Omental fat pad (tissue), 4 donors: Measurements from ENCODE around the gene CEP68. TPM values are rescaled to one million over a fixed set of nuclear protein-coding genes. Genes with fewer than 3 reads are reported as not detected.
"Not testable (repeated sequence)": the region's sequence is repeated elsewhere in the genome, so short reads cannot be mapped to it uniquely, and the experiment has no call there.

Experiments
- ATAC-seq: fragments of 150-250 bp; one replicate; pipeline ENCODE4 v1.9.1; 2016; ENCODE audit warnings: mild to moderate bottlenecking, moderate library complexity; ENCODE audit not compliant: low FRiP score
- DNase-seq: peaks from one replicate; pipeline ENCODE4 v3.0.0-alpha.2; 2019; ENCODE audit warnings: low spot score
- total RNA-seq, 4 donors: library from RNA; depleted of rRNA; stranded (reverse); fragments of >200 nt; gene quantifications; one replicate each; pipeline ENCODE4 v1.1.0, GENCODE V29; 2016
- TF ChIP-seq, protein P1 (sequence below), 3 donors: fragments of 450-650 bp; IDR thresholded peaks; one replicate each; pipeline ENCODE4 v1.5.1; 2016 to 2017; ENCODE audit warnings: antibody characterized with exemption in 3 of 3, mild to moderate bottlenecking in 3 of 3, moderate library complexity in 2 of 3

CEP68 gene
- total RNA-seq, 4 donors from 2014 or later, result 9.7 to 67.3 (median 21.3) TPM

DNA sequence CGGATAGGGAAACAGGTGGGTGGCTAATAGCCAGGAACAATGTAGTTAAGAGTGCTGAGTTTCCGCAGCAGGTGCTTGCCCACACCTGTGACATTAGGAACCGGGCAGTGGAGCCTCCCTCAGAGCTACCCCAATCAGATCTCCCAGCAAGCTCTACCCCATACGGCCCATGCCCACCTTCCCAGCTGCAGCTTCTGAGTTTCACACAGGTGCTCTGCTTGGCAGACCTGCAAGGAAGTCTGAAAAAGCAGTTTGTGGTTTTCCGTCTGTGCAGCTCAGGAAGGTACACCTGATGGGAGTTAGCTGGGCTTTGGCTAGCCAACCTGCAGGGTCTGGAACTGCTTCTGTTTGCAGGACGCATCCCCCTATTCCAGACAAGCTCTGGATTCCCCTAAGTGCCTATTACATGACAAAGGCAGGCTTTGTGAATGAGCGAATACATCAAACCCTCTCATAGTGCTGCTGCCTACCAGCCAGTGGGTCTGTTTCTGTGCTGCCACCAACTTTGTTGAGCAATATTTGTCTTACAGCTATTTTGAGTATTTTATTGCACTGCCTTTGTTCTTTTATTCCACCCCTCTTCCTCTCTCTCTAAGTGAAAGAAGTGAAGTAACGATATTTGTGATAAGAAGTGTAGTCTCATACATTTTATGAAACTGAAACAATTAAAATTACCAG is 24.7 kb upstream of the CEP68 start:
- ATAC-seq (peak; percentile 28), DNase-seq (no peak)
- TF ChIP-seq, protein P1, sequence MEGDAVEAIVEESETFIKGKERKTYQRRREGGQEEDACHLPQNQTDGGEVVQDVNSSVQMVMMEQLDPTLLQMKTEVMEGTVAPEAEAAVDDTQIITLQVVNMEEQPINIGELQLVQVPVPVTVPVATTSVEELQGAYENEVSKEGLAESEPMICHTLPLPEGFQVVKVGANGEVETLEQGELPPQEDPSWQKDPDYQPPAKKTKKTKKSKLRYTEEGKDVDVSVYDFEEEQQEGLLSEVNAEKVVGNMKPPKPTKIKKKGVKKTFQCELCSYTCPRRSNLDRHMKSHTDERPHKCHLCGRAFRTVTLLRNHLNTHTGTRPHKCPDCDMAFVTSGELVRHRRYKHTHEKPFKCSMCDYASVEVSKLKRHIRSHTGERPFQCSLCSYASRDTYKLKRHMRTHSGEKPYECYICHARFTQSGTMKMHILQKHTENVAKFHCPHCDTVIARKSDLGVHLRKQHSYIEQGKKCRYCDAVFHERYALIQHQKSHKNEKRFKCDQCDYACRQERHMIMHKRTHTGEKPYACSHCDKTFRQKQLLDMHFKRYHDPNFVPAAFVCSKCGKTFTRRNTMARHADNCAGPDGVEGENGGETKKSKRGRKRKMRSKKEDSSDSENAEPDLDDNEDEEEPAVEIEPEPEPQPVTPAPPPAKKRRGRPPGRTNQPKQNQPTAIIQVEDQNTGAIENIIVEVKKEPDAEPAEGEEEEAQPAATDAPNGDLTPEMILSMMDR (IDR thresholded peaks at IDR 0.05), result no peak

DNA sequence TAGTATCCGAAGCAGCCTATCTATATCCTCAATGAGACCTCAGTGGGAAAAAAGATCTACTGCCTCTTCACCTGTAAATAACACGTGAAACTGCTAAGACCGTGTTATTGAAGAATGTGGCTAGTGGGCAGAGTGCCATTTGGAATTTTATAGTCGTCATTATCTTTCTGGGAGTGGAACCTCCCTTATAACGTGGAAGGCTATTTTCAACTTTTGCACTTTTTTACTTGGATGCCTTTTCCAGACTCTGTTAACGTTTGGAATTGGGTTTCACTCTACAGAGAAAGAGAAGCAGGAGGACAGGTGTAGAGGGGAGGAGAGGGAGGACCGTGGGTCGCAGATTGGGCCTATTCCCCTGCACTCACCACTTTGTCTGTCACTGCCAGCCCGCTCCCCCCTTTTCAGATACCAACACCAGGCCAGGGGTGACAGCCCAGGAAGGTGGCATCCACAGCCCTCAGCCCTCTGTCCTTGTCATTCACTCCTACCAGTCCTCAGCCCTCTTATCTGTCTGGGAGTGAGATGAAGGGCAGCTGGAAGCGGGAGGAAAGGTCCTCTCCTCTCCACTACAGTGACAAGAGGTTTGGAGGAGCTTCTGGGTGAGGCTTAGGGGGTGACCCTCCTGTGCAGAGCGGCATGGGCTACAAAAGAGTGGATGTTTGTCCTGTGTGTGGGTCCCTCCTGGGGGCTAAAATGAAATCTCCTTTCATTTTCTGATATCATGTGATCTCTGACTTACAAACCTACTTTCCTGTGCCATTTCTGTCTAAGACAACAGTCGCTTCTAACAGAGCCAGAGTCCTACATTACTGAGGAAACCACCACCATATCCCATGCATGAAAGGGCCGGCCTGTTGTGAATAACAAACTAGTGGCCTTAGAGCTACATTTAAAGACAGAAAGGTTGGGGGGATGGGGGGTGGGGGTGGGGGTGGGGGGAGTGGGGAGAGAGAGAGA is 23.9 kb upstream of the CEP68 start:
- TF ChIP-seq, protein P1 (IDR thresholded peaks at IDR 0.05), result no peak
- DNase-seq (no peak), ATAC-seq (peak; percentile 28)

DNA sequence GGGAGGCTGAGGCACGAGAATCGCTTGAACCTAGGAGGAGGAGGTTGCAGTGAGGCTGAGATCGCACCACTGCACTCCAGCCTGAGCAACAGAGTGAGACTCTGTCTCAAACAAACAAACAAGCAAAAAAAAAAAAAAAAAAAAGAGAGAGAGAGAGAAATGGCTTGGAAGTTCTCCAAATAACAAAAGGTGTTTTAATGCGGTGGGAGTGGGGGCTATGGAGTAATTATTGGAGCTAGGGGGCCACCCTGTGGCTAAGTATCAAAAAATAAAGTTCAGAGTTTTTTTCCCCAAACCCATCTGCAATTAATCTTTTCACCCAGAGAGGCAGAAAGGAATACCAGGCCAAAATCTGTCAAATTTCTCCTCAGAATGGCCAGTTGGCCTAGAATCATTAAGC is 23.0 kb upstream of the CEP68 start:
- TF ChIP-seq, protein P1 (IDR thresholded peaks at IDR 0.05), result no peak
- DNase-seq (no peak), ATAC-seq (no peak)

DNA sequence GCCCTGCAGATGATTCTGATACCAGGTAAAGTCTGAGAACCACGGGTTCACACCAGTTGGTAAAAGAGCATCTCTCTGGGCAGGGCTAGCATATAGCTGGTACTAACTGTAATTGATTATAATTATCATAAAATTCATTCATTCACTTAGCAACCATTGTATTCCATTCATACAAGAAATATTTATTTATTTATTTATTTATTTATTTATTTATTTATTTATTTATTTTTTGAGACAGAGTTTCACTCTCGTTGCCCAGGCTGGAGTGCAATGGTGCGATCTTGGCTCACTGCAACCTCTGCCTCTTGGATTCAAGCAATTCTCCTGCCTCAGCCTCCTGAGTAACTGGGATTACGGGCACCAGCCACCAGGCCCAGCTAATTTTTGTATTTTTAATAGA is 22.5 kb upstream of the CEP68 start:
- not testable (repeated sequence) for DNase-seq, ATAC-seq

DNA sequence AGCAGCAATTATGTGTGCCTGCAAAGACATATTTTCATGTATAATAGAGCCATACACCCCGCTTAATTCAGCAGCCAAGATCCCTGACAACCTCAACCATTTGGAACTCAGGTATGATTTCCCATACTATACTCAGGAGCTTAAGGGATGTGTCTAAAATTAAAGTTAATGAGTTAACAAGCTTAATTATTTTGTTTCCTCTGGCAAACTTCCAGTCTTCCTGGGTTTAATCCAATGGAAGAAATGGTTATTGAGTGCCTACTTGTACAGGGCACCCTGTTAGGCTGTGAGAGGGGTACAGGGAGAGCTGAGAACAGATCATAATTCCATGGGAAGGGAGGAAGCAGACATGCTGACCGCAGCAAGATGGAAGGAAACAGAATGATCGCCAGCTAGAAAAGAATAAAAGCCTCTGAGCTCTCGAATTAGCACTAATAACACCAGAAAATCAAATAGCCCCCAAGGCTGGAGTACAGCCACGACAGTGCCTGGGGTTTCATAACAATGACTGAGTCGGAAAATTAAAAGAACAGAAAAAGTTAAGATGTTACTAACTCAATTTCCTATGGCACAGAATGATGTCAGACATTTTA is 20.8 kb upstream of the CEP68 start:
- DNase-seq (no peak), ATAC-seq (no peak)
- TF ChIP-seq, protein P1 (IDR thresholded peaks at IDR 0.05), result no peak

DNA sequence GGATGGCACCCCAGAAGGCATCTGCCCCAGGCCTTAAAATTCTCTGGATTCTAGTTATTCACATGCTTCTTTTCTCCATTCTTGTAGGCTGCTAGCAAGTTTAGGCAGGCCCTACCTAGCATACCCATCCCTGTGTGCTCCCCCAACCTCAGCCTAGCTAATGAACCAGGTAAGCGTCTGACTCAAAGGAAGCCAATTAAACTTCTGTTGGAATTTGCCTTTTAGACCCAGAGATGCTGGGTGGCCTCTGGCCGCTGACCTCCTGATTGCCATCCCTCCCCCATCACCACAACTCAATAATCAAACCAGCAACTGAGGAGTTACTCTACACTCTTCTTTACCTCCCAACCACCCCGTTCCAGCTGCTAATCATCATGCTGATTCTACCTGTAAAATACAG is 19.0 kb upstream of the CEP68 start:
- no peak for DNase-seq
- no peak for ATAC-seq
- TF ChIP-seq, protein P1 (IDR thresholded peaks at IDR 0.05), result no peak

DNA sequence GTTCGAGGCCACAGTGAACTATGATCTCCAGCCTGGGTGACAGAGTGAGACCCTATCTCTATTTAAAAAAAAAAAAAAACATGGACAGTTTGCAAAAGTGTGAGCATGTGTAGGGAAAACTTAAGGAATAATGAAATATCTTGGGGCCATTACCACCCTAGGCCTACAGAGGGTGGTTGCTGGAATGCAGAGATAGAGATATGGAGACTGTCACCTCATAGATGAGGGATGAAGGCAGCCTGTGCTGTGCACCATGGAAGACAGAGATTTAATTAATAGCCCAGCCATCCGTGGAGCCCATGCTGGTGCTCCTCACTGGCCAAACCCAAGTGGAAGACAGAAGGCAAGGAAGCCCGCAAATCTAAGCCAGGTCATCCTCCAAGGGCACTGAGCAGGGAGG is 16.6 kb upstream of the CEP68 start:
- ATAC-seq (no peak), DNase-seq (no peak)
- TF ChIP-seq, protein P1 (IDR thresholded peaks at IDR 0.05), result no peak
